HG02588 (cell line): ENCODE measurements around the gene MAB21L4.

Source experiments
- ATAC-seq: cut with Tn5 transposase; IDR thresholded peaks from one replicate; pipeline ENCODE4 v1.9.1; 2021; ENCODE audit warnings: mild to moderate bottlenecking, moderate library complexity; ENCODE audit not compliant: unreplicated experiment

MAB21L4 gene

GRCh38 chr2:240925568-240926515 is 29.9 kb upstream of the MAB21L4 start:
- ATAC-seq, result no peak

GRCh38 chr2:240925191-240925567 is 29.2 kb upstream of the MAB21L4 start:
- no peak for ATAC-seq

- no peak for ATAC-seq
These were observed 27.1 kb upstream of the MAB21L4 start for GRCh38 chr2:240922982-240923537.

- ATAC-seq, result no peak
These were observed 26.5 kb upstream of the MAB21L4 start for GRCh38 chr2:240922245-240922981.

- ATAC-seq, result no peak
These were observed 26.0 kb upstream of the MAB21L4 start for GRCh38 chr2:240921995-240922244.

GRCh38 chr2:240921311-240921994 is 25.5 kb upstream of the MAB21L4 start:
- no peak for ATAC-seq

- no peak for ATAC-seq
These were observed 24.9 kb upstream of the MAB21L4 start for GRCh38 chr2:240920783-240921231.

- ATAC-seq, result no peak
These were observed 24.1 kb upstream of the MAB21L4 start for GRCh38 chr2:240919786-240920782.

GRCh38 chr2:240919161-240919781 is 23.3 kb upstream of the MAB21L4 start:
- no peak for ATAC-seq

- no peak for ATAC-seq
These were observed 22.5 kb upstream of the MAB21L4 start for GRCh38 chr2:240918258-240919091.

GRCh38 chr2:240917684-240918257 is 21.8 kb upstream of the MAB21L4 start:
- ATAC-seq, result no peak

- ATAC-seq, result no peak
These were observed 21.2 kb upstream of the MAB21L4 start for GRCh38 chr2:240917009-240917683.

GRCh38 chr2:240916571-240917008 is 20.6 kb upstream of the MAB21L4 start:
- ATAC-seq, result no peak

GRCh38 chr2:240915526-240916341 is 19.8 kb upstream of the MAB21L4 start:
- no peak for ATAC-seq

- ATAC-seq, result no peak
These were observed 18.9 kb upstream of the MAB21L4 start for GRCh38 chr2:240914645-240915525.
